Mesenchymal stem cell (in vitro differentiated cells and primary cell): Measurements from ENCODE around the gene ADAM12.

Experiments
- DNase-seq: peaks from one replicate; pipeline ENCODE4 v3.0.0-alpha.2; 2013
- H2AFZ ChIP-seq: one replicate; pipeline ENCODE4 v1.6.1; 2013; ENCODE audit warnings: low read depth, mild to moderate bottlenecking, control low read depth, inconsistent platforms, low read length, moderate library complexity
- H2AK5ac ChIP-seq: 2 replicates; pipeline ENCODE4 v1.6.1; 2013; ENCODE audit warnings: low read length, moderate library complexity, mild to moderate bottlenecking, inconsistent platforms; ENCODE audit not compliant: severe bottlenecking
- H2BK120ac ChIP-seq: one replicate; pipeline ENCODE4 v1.6.1; 2013; ENCODE audit warnings: low read depth, mild to moderate bottlenecking, inconsistent platforms, low read length, moderate library complexity
- H2BK12ac ChIP-seq, 2 experiments: one replicate each; pipeline ENCODE4 v1.6.1; 2013; ENCODE audit warnings: inconsistent platforms in 2 of 2, low read length in 2 of 2, mild to moderate bottlenecking in 2 of 2, moderate library complexity in 2 of 2, control low read depth in 1 of 2
- H2BK15ac ChIP-seq: one replicate; pipeline ENCODE4 v1.6.1; 2013; ENCODE audit warnings: mild to moderate bottlenecking, low read depth, inconsistent platforms; ENCODE audit not compliant: poor library complexity, severe bottlenecking
- H2BK5ac ChIP-seq: 2 replicates; pipeline ENCODE4 v1.6.1; 2013; ENCODE audit warnings: low read depth, mild to moderate bottlenecking, low read length, control low read depth, inconsistent platforms; ENCODE audit not compliant: poor library complexity, severe bottlenecking
- H3K14ac ChIP-seq, 2 experiments: one replicate each; pipeline ENCODE4 v1.6.1; 2013; ENCODE audit warnings: inconsistent platforms in 2 of 2, low read length in 2 of 2, control low read depth in 1 of 2, mild to moderate bottlenecking in 1 of 2, moderate library complexity in 1 of 2
- H3K18ac ChIP-seq, 2 experiments: one replicate each; pipeline ENCODE4 v1.6.1; 2013; ENCODE audit warnings: inconsistent platforms in 2 of 2, low read length in 2 of 2, control low read depth in 1 of 2, low read depth in 1 of 2, mild to moderate bottlenecking in 1 of 2
- H3K23ac ChIP-seq, 2 experiments: one replicate each; pipeline ENCODE4 v1.6.1; 2013; ENCODE audit warnings: inconsistent platforms in 2 of 2, low read length in 2 of 2, mild to moderate bottlenecking in 2 of 2, moderate library complexity in 2 of 2, control low read depth in 1 of 2
- H3K27ac ChIP-seq: 2 replicates; pipeline ENCODE4 v1.5.1; 2013; ENCODE audit warnings: mild to moderate bottlenecking, moderate library complexity, low read length, control low read depth, inconsistent platforms; ENCODE audit not compliant: poor library complexity, severe bottlenecking
- H3K27me3 ChIP-seq, 2 experiments: 2 replicates each; pipeline versions ENCODE4 v1.6.1 to v1.7.0; 2013; ENCODE audit warnings: low read length in 2 of 2, mild to moderate bottlenecking in 2 of 2, moderate library complexity in 2 of 2, control low read depth in 1 of 2, inconsistent platforms in 1 of 2; ENCODE audit not compliant: control insufficient read depth in 1 of 2, insufficient read depth in 1 of 2
- H3K36me3 ChIP-seq, 2 experiments: 2 replicates each; pipeline versions ENCODE4 v1.6.1 to v1.7.0; 2013; ENCODE audit warnings: low read length in 2 of 2, control low read depth in 1 of 2, inconsistent platforms in 1 of 2, low read depth in 1 of 2, mild to moderate bottlenecking in 1 of 2; ENCODE audit not compliant: insufficient read depth in 2 of 2, control insufficient read depth in 1 of 2
- H3K4ac ChIP-seq, 2 experiments: one replicate each; pipeline ENCODE4 v1.6.1; 2013; ENCODE audit warnings: inconsistent platforms in 2 of 2, low read length in 2 of 2, mild to moderate bottlenecking in 2 of 2, moderate library complexity in 2 of 2, control low read depth in 1 of 2, low read depth in 1 of 2
- H3K4me1 ChIP-seq: 2 replicates; pipeline ENCODE4 v1.6.1; 2013; ENCODE audit warnings: low read depth, low read length, control low read depth; ENCODE audit not compliant: control insufficient read depth, insufficient read depth
- H3K4me2 ChIP-seq: 2 replicates; pipeline ENCODE4 v1.6.1; 2013; ENCODE audit warnings: low read length, mild to moderate bottlenecking, inconsistent platforms; ENCODE audit not compliant: poor library complexity, severe bottlenecking
- H3K4me3 ChIP-seq, 2 experiments: 2 replicates each; pipeline versions ENCODE4 v1.5.1 to v1.7.0; 2013; ENCODE audit warnings: low read length in 2 of 2, mild to moderate bottlenecking in 2 of 2, control low read depth in 1 of 2, low read depth in 1 of 2; ENCODE audit not compliant: insufficient read depth in 1 of 2
- H3K79me1 ChIP-seq: replicated peaks from 2 replicates; pipeline ENCODE4 v1.6.1; 2013; ENCODE audit warnings: mild to moderate bottlenecking, control low read depth, low read length, inconsistent platforms; ENCODE audit not compliant: poor library complexity, severe bottlenecking
- H3K9ac ChIP-seq: 2 replicates; pipeline ENCODE4 v1.7.0; 2013; ENCODE audit warnings: mild to moderate bottlenecking, low read length, moderate library complexity
- H3K9me3 ChIP-seq: 2 replicates; pipeline ENCODE4 v1.7.0; 2013; ENCODE audit warnings: mild to moderate bottlenecking, low read length; ENCODE audit not compliant: control insufficient read depth
- H4K8ac ChIP-seq: one replicate; pipeline ENCODE4 v1.6.1; 2013; ENCODE audit warnings: inconsistent platforms, mild to moderate bottlenecking, low read length, moderate library complexity
- H4K91ac ChIP-seq: one replicate; pipeline ENCODE4 v1.6.1; 2013; ENCODE audit warnings: mild to moderate bottlenecking, low read length, inconsistent platforms
- WGBS: methylation state at CpG from one replicate; pipeline ENCODE4 v1.1.7; 2013; ENCODE audit warnings: mixed read lengths; 5-methylcytosine and 5-hydroxymethylcytosine counted together

Gene ADAM12

DNA sequence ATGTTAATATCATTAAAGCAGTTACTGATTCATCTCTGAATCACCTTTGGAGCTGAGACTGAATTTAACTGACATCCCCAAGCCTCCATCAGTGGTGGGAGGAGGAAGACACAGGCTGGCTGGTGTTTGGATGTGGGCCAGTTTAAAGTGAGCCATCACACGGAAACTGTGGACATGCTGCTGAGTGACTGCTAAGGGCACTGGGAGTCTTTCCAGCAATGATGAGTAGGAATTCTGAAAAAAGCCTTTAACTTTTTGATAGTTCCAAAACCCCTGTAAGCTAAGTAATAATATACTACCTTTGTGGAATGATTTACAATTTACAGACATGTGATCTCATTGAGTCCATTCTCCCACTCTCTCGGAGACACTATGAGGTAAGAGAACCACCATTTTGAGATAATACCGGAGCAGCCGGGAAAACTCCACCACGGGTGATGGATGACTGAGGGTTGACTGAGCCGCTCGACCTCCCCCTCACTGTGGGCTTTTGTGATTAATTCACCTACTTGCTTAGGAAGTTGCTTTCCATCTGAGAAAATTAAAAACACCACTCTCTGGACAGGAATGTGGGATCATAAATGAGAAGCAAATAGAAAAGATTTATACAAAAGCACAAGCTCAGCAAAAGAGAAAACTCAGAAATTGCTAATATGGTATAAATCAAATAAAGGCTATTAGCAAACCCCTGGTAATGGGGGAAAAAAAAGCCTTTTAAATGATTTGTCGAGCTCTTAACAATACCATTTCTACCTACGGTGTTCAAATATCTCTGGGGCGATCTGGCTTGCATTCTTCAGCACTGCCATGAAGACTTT is 297.2 kb downstream of the ADAM12 start:
- no peak overlapping the region for H3K23ac ChIP-seq
- peaks cover 13% of the 10 kb centered on the region for H3K4me1 ChIP-seq
- H3K9me3 ChIP-seq: no peaks in the 10 kb centered on the region
- no peak overlapping the region for H3K14ac ChIP-seq
- no peaks in the 10 kb centered on the region for H3K27me3 ChIP-seq
- no peak overlapping the region for H3K4me3 ChIP-seq
- peaks cover 20 to 69% of the 10 kb centered on the region in 2 experiments for H3K36me3 ChIP-seq
- H4K8ac ChIP-seq: no peak overlapping the region
- H3K27ac ChIP-seq: peak overlapping the region; percentile 93
- H4K91ac ChIP-seq: no peak overlapping the region
- DNase-seq: peak; percentile 81
- peak overlapping the region; percentile 2 for H3K4me2 ChIP-seq
- H3K18ac ChIP-seq: peak overlapping the region in 1 of 2 experiments; percentile 67
- H2BK5ac ChIP-seq: no peak overlapping the region
- H3K9ac ChIP-seq: peak overlapping the region; percentile 79
- H2BK12ac ChIP-seq: no peak overlapping the region
- no peak overlapping the region for H2AK5ac ChIP-seq
- no peak overlapping the region for H3K4ac ChIP-seq
- peaks cover 9% of the 10 kb centered on the region for H3K79me1 ChIP-seq
- H2BK120ac ChIP-seq: peak overlapping the region; percentile 45
- WGBS: 63% methylated on average over 9 of the region's 10 CpGs
- H2AFZ ChIP-seq: no peak overlapping the region
- no peak overlapping the region for H2BK15ac ChIP-seq

DNA sequence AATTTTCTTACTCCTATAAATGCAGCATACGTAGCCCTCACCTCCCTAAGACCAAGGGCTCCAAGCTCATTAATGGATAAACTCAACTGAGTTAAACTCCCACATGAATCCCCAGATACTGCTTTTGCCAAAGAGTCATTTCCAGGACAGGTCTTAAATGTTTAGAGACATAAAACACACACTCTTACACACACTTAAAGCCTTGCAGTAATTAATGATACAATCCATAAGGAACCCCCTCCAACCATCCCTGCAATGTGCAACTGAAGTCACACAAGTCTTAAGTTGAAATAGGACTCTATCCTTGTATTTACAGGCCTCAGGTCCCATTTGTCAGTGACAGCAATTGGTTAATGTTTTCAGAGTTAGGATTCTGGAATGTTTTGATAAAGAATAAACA is 297.8 kb downstream of the ADAM12 start:
- H3K4me1 ChIP-seq: peaks cover 13% of the 10 kb centered on the region

DNA sequence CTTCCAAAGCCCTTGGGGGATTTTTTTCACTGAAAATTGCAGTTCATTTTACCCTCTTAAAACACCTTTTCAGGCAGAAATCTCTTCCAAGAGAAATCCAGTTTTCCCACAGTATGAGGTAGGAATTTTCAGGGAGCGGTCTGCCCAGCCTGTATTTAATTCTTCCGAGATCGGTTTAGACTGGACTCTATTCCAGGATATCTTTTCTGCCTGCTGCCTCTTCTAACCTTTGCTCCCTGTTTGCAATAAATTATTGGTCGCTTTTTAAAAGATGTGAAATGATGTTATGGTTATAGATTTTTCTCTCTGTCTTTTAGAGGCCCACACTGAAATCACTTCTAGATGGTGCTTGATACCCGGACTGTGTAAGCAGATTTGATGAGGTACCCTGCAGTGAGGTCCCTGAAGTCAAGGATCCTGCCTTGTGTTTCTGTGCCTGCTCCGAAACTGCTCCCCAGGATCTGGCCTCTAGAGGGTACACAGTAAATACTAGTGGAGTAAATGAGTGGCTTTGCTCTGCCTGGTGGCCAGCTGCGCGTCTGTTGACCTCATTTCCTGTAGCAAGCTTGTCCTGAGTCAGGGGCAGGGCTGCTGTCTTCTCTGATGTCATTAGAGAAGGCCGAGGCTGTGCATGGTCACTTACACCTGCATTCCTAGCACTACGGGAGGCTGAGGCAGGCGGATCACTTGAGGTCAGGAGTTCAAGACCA is 300.3 kb downstream of the ADAM12 start:
- Histone ChIP-seq H4K8ac (peak overlapping the region; percentile 84), H3K36me3 (peaks cover 26 to 71% of the 10 kb centered on the region in 2 experiments), H2BK12ac (peak overlapping the region in 1 of 2 experiments; percentile 12), H3K14ac (peak overlapping the region in 1 of 2 experiments; percentile 72), H3K4me1 (peaks cover 19% of the 10 kb centered on the region), H3K27ac (peak overlapping the region; percentile 67), H3K23ac (no peak overlapping the region), H3K4me3 (no peak overlapping the region), H4K91ac (peak overlapping the region; percentile 7), H3K9me3 (no peaks in the 10 kb centered on the region), H3K18ac (peak overlapping the region in 1 of 2 experiments; percentile 25), H3K4ac (peak overlapping the region; percentile 52 to 54), H2BK15ac (no peak overlapping the region), H3K4me2 (no peak overlapping the region), H2AK5ac (no peak overlapping the region), H2BK5ac (peak overlapping the region; percentile 47), H3K79me1 (peaks cover 20% of the 10 kb centered on the region), H3K27me3 (no peaks in the 10 kb centered on the region), H2BK120ac (no peak overlapping the region), H2AFZ (no peak overlapping the region), H3K9ac (peak overlapping the region; percentile 14)
- WGBS: 44% methylated on average over 9 of the region's 11 CpGs
- peak; percentile 90 for DNase-seq

More for the DNA sequence above, 297.8 kb downstream of the ADAM12 start:
- H3K4ac ChIP-seq: no peak overlapping the region
- no peak overlapping the region for H2BK12ac ChIP-seq
- no peak overlapping the region for H2BK15ac ChIP-seq
- no peak overlapping the region for H3K23ac ChIP-seq
- H3K27ac ChIP-seq: peak overlapping the region; percentile 93
- H2AFZ ChIP-seq: no peak overlapping the region
- no peak overlapping the region for H4K8ac ChIP-seq
- H3K27me3 ChIP-seq: no peaks in the 10 kb centered on the region
- H3K18ac ChIP-seq: no peak overlapping the region
- H3K36me3 ChIP-seq: peaks cover 20 to 69% of the 10 kb centered on the region in 2 experiments
- peaks cover 13% of the 10 kb centered on the region for H3K79me1 ChIP-seq
- H4K91ac ChIP-seq: no peak overlapping the region
- H3K14ac ChIP-seq: no peak overlapping the region
- H2BK5ac ChIP-seq: no peak overlapping the region
- no peak overlapping the region for H3K4me3 ChIP-seq
- H3K9me3 ChIP-seq: no peaks in the 10 kb centered on the region
- H2AK5ac ChIP-seq: no peak overlapping the region
- H3K4me2 ChIP-seq: no peak overlapping the region
- no peak overlapping the region for H2BK120ac ChIP-seq
- WGBS: 76% methylated on average over 1 of the region's 1 CpG
- peak; percentile 48 for DNase-seq
- peak overlapping the region; percentile 37 for H3K9ac ChIP-seq

DNA sequence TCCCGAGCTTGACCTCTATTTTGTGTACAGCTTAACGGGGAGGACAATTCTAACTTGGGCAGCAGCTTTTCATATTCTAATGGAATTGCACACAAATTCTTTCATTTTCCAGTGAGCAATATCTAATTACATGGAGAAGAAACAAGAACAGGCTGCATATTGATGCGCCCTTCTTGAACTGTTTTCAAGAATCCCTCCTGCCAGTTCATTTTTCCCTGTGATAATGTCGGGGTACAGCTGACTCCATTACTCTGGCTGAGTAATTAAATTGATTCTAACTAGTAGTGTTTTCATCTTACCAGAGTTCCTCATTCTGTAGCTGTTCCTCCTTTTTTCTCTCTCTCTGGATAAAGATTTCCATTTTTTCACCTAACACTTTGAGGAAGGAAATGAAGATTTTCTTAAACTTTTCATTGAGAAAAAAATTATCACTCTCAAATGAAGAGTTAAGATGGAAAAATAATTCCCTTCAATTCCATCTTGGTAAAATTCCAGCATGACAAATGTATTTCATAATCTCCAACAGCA is 301.1 kb downstream of the ADAM12 start:
- H3K79me1 ChIP-seq: peaks cover 23% of the 10 kb centered on the region

More for the DNA sequence above, 301.1 kb downstream of the ADAM12 start:
- H3K14ac ChIP-seq: no peak overlapping the region
- H3K27ac ChIP-seq: no peak overlapping the region
- H2BK5ac ChIP-seq: no peak overlapping the region
- H2BK120ac ChIP-seq: no peak overlapping the region
- H3K36me3 ChIP-seq: peaks cover 23 to 69% of the 10 kb centered on the region in 2 experiments
- no peak overlapping the region for H4K91ac ChIP-seq
- H2BK15ac ChIP-seq: no peak overlapping the region
- no peaks in the 10 kb centered on the region for H3K27me3 ChIP-seq
- no peak overlapping the region for H3K18ac ChIP-seq
- no peak overlapping the region for H3K4ac ChIP-seq
- no peak overlapping the region for H4K8ac ChIP-seq
- no peak overlapping the region for H3K4me3 ChIP-seq
- H3K23ac ChIP-seq: no peak overlapping the region
- DNase-seq: no peak
- no peaks in the 10 kb centered on the region for H3K9me3 ChIP-seq
- no peak overlapping the region for H3K9ac ChIP-seq
- 95% methylated on average over 3 of the region's 4 CpGs for WGBS
- H2AK5ac ChIP-seq: no peak overlapping the region
- H2BK12ac ChIP-seq: no peak overlapping the region
- H2AFZ ChIP-seq: no peak overlapping the region
- H3K4me1 ChIP-seq: peaks cover 18% of the 10 kb centered on the region
- H3K4me2 ChIP-seq: no peak overlapping the region
